KMS-11 (cell line): ENCODE results near the gene CLK3.

Experiments used
- H2AFZ ChIP-seq: fragments of 200-600 bp; sonication (generic); 2 replicates; pipeline ENCODE4 v1.6.1; 2016; ENCODE audit warnings: antibody characterized with exemption, mixed run types, low read depth
- H3K27ac ChIP-seq: fragments of 200-600 bp; sonication (generic); 2 replicates; pipeline ENCODE4 v1.6.1; 2016; ENCODE audit warnings: mild to moderate bottlenecking, mixed run types
- H3K27me3 ChIP-seq: fragments of 200-600 bp; sonication (generic); 2 replicates; pipeline ENCODE4 v1.6.1; 2017; ENCODE audit warnings: mild to moderate bottlenecking, low read depth, mixed run types, moderate library complexity; ENCODE audit not compliant: insufficient read depth
- H3K36me3 ChIP-seq: fragments of 200-600 bp; sonication (generic); 2 replicates; pipeline ENCODE4 v1.6.1; 2017; ENCODE audit warnings: mild to moderate bottlenecking, mixed run types; ENCODE audit not compliant: insufficient read depth
- H3K4me1 ChIP-seq: fragments of 200-600 bp; sonication (generic); 2 replicates; pipeline ENCODE4 v1.6.1; 2016; ENCODE audit warnings: mild to moderate bottlenecking, low read depth, mixed run types; ENCODE audit not compliant: poor library complexity, severe bottlenecking
- H3K4me2 ChIP-seq: fragments of 200-600 bp; sonication (generic); 2 replicates; pipeline ENCODE4 v1.7.0; 2016; ENCODE audit warnings: mild to moderate bottlenecking, mixed run types
- H3K4me3 ChIP-seq: fragments of 200-600 bp; sonication (generic); IDR thresholded peaks from 2 replicates; pipeline ENCODE4 v1.6.1; 2017; ENCODE audit warnings: low read depth, low read length, mixed read lengths; ENCODE audit not compliant: insufficient read depth
- H3K79me2 ChIP-seq: fragments of 200-600 bp; sonication (generic); 2 replicates; pipeline ENCODE4 v1.6.1; 2016; ENCODE audit warnings: low read depth, mixed run types; ENCODE audit not compliant: insufficient read depth
- H3K9ac ChIP-seq: fragments of 200-600 bp; sonication (generic); 2 replicates; pipeline ENCODE4 v1.6.1; 2016; ENCODE audit warnings: mild to moderate bottlenecking, mixed run types
- H4K20me1 ChIP-seq: fragments of 200-600 bp; sonication (generic); 2 replicates; pipeline ENCODE4 v1.6.1; 2016; ENCODE audit warnings: mild to moderate bottlenecking, mixed run types; ENCODE audit not compliant: insufficient read depth
- CTCF ChIP-seq: fragments of 200-600 bp; sonication (generic); conservative IDR thresholded peaks from 2 replicates; pipeline ENCODE4 v1.6.1; 2017; ENCODE audit warnings: low read depth, mild to moderate bottlenecking, antibody characterized with exemption, low read length, moderate library complexity, mixed read lengths

CLK3 gene

GRCh38 chr15:74589826-74590225 is 25.8 kb upstream of the CLK3 start:
- Histone ChIP-seq H4K20me1 (no peaks in the 10 kb centered on the region), H3K27me3 (no peaks in the 10 kb centered on the region), H3K9ac (no peak overlapping the region), H2AFZ (no peak overlapping the region), H3K4me3 (no peak overlapping the region), H3K27ac (no peak overlapping the region), H3K36me3 (no peaks in the 10 kb centered on the region; the same call in none of the 2 replicates), H3K4me2 (no peak overlapping the region), H3K79me2 (no peaks in the 10 kb centered on the region), H3K4me1 (no peaks in the 10 kb centered on the region)
- no peak for TF ChIP-seq CTCF

- no peak for TF ChIP-seq CTCF
- H3K4me3 ChIP-seq, result no peak overlapping the region
- no peak overlapping the region for H3K9ac ChIP-seq
- H3K27me3 ChIP-seq, result no peaks in the 10 kb centered on the region
- H3K4me1 ChIP-seq, result no peaks in the 10 kb centered on the region
- H2AFZ ChIP-seq, result no peak overlapping the region
- no peaks in the 10 kb centered on the region for H3K79me2 ChIP-seq
- no peak overlapping the region for H3K27ac ChIP-seq
- no peak overlapping the region for H3K4me2 ChIP-seq
- no peaks in the 10 kb centered on the region; the same call in none of the 2 replicates for H3K36me3 ChIP-seq
- H4K20me1 ChIP-seq, result no peaks in the 10 kb centered on the region
Observed at GRCh38 chr15:74592222-74592621, 23.4 kb upstream of the CLK3 start.

GRCh38 chr15:74593122-74593521 is 22.5 kb upstream of the CLK3 start:
- Histone ChIP-seq H3K4me2 (no peak overlapping the region), H3K9ac (no peak overlapping the region), H3K4me1 (no peaks in the 10 kb centered on the region), H3K36me3 (no peaks in the 10 kb centered on the region; the same call in none of the 2 replicates), H3K79me2 (no peaks in the 10 kb centered on the region), H4K20me1 (no peaks in the 10 kb centered on the region), H2AFZ (no peak overlapping the region), H3K27ac (no peak overlapping the region), H3K27me3 (no peaks in the 10 kb centered on the region), H3K4me3 (no peak overlapping the region)
- no peak for TF ChIP-seq CTCF

- H3K4me2 ChIP-seq, result no peak overlapping the region
- H3K36me3 ChIP-seq, result no peaks in the 10 kb centered on the region; the same call in none of the 2 replicates
- H3K27me3 ChIP-seq, result no peaks in the 10 kb centered on the region
- H3K27ac ChIP-seq, result no peak overlapping the region
- no peak overlapping the region for H2AFZ ChIP-seq
- no peak overlapping the region for H3K4me3 ChIP-seq
- TF ChIP-seq CTCF, result no peak
- no peak overlapping the region for H3K9ac ChIP-seq
- no peaks in the 10 kb centered on the region for H4K20me1 ChIP-seq
- no peaks in the 10 kb centered on the region for H3K4me1 ChIP-seq
- H3K79me2 ChIP-seq, result no peaks in the 10 kb centered on the region
Observed at GRCh38 chr15:74594455-74594854, 21.2 kb upstream of the CLK3 start.
